Stimulated activated CD4-positive, alpha-beta T cell treated with anti-CD3 and anti-CD28 coated beads, Interleukin-4, amount 100 ng/mL, for 1 hour (primary cell): ENCODE results near the gene DPEP1.

ENCODE experiments used
- DNase-seq: peaks from one replicate; pipeline ENCODE4 v3.0.0-alpha.2; 2020

The DPEP1 gene

DNA sequence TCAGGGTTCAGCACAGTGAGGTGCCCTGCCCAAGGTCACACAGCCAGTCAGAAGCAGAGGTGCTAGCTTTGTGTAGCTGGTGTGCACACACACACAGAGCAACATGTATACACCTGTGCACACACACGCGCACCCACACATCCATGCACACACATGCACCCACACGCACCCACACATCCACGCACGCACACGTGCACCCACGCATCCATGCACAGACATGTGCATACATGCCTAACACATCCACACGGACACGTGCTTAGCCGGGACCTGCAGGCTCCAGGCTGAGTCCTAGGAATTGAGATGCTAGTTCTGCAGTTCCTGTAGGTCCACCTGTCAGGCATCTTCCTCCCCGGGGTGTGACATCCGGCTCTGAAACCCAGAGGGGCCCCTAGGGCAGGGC, 13.0 kb upstream of the DPEP1 start:
- DNase-seq = no peak

GRCh38 chr16:89600956-89601355, 12.5 kb upstream of the DPEP1 start:
- DNase-seq = no peak

- DNase-seq = no peak
Observed at GRCh38 chr16:89601906-89602272, 11.6 kb upstream of the DPEP1 start.

GRCh38 chr16:89602273-89602951, 11.0 kb upstream of the DPEP1 start:
- DNase-seq = peak; percentile 73

GRCh38 chr16:89602952-89603590, 10.4 kb upstream of the DPEP1 start:
- DNase-seq = no peak

DNA sequence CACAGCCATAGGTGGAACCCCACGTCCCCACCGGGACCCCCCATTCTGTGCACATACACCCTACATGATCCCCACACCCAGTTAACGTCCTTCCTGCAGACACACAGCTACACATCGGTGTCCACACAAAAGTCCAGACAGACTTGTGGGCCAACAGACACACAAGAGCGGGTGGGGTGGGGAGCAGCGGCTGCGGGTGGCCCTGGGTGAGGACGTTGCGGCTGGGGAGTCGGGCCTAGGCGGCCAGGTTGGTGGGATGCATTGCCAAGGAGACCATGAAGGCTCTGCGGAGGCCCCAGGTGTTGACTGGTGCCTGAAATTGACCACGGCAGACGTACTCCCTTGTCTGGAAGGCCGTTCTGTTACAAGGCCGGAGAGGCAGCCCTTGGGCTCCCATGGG, 8.7 kb upstream of the DPEP1 start:
- DNase-seq = no peak

DNA sequence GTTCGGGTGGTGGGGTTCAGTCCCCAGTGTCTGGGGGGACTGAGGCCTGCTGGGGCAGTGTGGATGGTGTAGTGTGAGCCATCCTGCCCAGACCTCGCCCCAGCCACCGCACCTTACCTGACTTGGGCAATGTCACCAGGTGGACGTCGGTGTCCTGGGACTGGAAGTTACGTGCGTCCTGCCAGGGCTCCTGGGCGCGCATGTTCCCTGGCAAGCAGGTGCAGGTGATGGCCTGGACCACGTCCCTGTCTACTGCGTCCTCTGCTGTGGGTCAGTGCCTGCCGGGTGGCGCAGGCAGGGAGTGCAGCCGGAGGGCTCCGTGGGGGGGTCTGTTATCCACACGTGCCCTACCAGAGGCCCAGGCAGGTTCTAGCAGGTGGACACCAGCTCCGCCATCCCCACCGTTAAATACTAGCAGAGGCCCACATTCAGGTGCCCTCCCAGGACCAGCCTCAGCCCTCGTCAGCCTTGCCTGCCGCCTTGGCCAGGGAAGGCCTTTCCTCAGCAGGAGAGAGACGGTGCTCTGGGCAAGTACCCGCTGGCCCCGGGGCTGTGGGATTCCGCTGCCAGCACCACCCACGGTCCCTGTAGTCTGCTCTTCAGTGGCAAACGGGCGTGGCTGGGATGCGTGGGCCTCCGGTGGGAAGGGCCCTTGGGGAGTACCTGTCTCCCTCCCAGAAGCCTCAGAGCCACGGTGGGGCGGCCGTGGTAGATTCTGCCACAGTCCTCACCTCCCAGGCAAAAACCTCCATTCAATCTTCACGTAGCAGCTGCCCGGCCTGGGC, 8.1 kb upstream of the DPEP1 start:
- DNase-seq = no peak

GRCh38 chr16:89606006-89606405, 7.4 kb upstream of the DPEP1 start:
- DNase-seq = no peak

GRCh38 chr16:89607453-89607852, 6.0 kb upstream of the DPEP1 start:
- DNase-seq = no peak

DNA sequence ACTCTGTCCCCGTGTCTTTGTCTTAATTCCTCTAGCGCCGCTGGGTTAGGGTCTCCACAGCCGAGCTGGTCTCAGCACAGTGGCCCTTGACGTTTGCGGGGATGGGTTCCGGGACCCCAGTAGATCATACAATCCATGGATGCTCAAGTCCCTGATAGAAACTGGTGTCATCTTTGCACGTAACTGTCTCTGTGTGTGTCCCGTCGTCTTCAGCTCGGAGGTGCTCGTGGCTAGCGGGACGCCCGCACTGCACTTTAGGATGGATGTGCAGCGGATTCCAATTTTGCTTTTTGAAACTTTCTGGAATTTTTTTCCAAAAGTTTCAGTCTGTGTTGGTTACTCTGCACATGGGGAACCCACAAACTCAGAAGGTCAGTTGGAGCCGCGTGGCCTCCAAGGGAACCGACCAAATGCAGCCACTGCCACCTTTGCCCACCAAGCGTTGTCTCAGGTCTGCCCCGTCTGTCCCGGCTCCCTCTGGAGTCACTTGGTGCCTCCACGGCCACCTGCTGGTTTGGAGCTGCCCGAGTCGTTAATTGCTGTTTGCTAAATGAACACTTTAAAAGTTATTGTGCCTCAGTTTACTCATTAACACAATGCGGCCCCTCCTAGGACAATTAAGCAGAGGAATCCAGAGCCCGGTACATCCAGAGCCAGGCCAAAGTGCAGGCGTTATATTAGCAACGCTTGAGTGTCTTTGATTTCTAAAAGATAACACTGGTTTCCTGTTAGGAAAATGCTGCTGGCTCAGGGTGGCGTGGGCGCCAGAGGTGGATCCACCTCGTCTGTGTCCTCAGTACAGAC, 5.3 kb upstream of the DPEP1 start:
- DNase-seq = no peak

- DNase-seq = no peak
Observed at GRCh38 chr16:89610108-89610453, 3.4 kb upstream of the DPEP1 start.

- DNase-seq = no peak
Observed at GRCh38 chr16:89612415-89613166, 851 bp upstream of the DPEP1 start.

GRCh38 chr16:89613954-89614459, 565 bp downstream of the DPEP1 start:
- no peak for DNase-seq

DNA sequence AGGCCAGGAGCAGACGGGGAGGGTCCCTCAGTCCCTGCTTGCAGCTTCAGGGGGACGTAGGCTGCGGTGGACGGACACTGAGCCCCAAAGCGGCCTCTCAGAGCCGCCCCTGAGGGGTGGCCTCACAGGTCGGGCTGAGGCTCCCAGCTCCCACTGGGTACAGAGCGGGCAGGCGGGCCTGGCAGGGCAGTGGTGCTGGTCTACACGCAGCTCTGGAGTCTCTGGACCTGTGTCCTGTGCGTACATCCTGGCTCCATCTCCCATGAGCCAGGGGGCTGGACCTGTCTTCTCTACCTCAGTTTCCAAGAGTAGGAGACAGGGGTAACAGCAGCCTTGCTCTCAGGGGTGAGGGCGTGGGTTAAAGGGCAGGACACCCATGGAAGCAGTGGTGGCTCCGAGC, 1.7 kb downstream of the DPEP1 start:
- no peak for DNase-seq

DNA sequence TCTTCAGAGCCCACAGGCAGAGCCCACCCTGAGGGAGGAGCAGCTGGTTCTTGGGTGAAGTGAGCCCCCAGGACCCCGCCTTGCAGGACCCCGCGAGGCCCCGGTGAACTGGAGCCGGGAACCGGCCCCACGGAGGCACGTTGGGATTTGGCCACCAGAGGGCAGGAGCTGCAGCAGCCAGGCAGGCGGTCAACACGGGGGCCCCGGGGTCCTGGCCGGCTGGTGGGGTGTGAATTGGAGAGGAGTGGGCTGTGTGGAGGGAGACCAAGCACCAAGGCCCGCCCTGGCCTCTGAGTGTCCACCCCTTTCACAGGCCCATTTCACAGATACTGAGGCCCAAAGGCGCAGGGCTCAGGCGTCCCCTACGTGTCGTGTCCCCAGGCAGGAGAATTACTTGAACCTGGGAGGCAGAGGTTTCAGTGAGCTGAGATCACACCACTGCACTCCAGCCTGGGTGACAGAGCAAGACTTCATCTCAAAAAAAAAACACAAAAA, 2.2 kb downstream of the DPEP1 start:
- peak; percentile 24 for DNase-seq

DNA sequence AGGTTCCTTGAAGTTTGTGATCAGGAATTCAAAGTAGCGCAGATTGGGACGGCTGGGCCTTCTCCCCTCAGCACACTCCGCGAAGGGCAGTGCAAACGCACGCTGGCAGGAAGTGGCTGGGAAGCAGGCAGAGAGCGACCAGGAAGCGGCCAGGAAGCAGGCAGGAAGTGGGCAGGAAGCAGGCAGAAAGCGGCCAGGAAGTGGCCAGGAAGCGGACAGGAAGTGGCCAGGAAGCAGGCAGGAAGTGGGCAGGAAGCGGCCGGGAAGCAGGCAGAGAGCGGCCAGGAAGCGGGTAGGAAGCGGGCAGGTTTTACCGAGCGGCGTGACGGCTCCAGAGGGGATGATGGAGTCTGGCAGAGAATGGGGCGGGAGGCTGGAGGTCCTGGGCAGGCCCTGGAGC, 3.2 kb downstream of the DPEP1 start:
- DNase-seq = no peak

- no peak for DNase-seq
Observed at GRCh38 chr16:89617036-89617435, 3.6 kb downstream of the DPEP1 start.

DNA sequence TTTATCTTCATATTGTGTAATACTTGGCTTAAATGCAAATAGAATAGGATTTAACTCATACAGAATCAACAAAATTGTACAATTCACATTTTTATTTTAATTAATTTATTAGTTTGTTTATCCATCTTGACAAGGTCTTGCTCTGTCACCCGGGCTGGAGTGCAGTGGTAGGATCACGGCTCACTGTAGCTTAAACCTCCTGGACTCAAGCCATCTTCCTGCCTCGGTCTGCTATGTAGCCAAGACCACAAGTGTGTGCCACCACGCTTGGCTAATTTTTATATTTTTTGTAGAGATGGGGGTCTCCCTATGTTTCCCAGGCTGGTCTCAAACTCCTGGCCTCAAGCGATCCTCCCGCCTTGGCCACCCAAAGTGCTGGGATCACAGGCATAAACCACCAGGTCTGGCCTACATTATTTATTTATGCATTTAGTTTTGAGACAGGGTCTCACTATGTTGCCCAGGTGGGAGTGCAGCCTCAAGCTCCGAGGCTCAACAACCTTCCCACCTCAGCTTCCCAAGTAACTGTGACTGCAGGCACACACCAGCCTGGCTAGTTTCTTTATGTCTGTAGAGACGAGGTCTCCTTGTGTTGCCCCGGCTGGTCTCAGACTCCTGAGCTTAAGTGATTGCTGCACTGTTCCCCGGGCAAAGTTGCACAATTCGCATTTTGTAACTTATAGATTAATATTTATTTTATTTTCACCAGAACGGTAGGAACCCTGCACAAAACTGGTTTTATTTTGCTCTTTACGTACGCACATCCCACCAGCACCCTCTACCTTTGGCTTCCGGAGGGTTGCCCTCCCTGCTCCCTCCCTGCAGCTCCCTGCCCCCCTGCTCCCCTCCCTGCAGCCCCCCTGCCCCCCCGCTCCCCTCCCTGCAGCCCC, 4.9 kb downstream of the DPEP1 start:
- DNase-seq = no peak

DNA sequence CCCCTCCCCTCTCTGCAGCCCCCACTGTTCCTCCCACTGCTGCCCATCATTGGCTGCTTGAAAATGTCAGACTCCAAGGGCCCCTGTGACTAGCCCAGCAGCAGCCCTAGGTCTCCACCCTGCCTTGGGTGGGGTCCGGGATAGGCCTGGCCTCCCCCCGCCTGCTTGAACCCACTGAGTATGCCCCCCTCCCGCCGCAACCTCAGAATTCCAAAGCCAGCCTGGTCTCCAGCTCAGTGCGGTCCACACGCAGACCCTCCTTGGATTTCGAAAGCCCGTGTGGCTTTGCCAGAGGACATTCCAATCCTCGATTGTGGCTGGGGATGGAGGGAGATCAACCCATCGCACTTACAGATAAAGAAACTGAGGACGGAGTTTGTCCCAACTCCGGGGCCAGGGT, 6.4 kb downstream of the DPEP1 start:
- DNase-seq = no peak

DNA sequence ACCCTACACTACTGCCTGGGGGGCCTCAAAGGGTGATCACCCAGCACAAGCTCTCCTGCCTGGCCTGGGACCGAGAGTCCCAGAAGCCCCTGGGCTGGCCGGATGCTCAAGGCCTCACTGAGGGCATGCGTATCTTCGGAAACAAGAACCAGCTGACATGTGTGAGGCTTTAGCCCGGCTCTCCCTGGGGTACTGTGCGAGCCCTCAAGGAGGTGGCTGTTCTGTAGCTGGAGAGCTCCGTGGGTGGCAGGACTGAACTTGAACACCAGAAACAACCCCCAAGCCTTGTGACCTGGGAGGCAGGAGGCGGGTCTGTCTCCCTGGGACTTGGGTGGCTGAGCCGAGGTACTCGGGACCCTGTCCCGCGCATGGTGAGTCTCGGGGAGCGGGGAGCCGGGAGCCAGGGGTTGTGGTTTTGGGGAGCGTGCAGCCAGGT, 7.0 kb downstream of the DPEP1 start:
- DNase-seq = no peak

GRCh38 chr16:89621136-89621697, 7.8 kb downstream of the DPEP1 start:
- no peak for DNase-seq
